Endometrial microvascular endothelial cells (primary cell): ENCODE measurements around the gene GARIN1A. TPM values are rescaled to one million over a fixed set of nuclear protein-coding genes. Genes with fewer than 3 reads are reported as not detected.
"Not testable (repeated sequence)": the region's sequence is repeated elsewhere in the genome, so short reads cannot be mapped to it uniquely, and the experiment has no call there.

Experiments
- in situ Hi-C: cut with HindIII; loops from 2 replicates; pipeline ENCODE4 v1.10.0; 2017; ENCODE audit warnings: low sequenced_read_pairs, low pct_unique_long_range_greater_than_20kb; ENCODE audit errors: inconsistent ontology term
- total RNA-seq: library from RNA; depleted of rRNA; stranded (reverse); fragments of >200 nt; gene quantifications from one replicate; pipeline ENCODE4 v1.2.3, GENCODE V29; 2015; ENCODE audit errors: inconsistent ontology term

GARIN1A gene
- total RNA-seq, 1 donor from 2014 or later = not detected

- in situ Hi-C loops = no loop called here
Measured at GRCh38 chr7:128679920-128680319, 7.8 kb downstream of the GARIN1A start.

GRCh38 chr7:128681794-128682537, 9.9 kb downstream of the GARIN1A start:
- in situ Hi-C loops = no loop called here

DNA sequence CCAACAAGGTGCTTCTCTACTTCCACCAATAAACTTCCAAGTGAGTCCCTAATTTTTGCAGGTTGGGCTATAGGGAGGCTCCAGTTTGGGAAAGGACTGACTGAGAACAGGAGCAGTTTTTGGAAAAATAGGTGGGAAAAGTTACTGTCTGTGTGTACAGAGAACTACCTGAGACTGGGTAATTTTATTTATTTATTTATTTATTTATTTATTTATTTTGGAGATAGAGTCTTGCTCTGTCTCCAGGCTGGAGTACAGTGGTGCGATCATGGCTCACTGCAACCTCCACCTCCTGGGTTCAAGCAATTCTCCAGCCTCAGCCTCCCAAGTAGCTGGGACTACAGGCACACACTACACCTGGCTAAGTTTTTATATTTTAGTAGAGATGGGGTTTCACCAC, 11.2 kb downstream of the GARIN1A start:
- in situ Hi-C loops = not testable (repeated sequence)

- in situ Hi-C loops = not testable (repeated sequence)
Measured at GRCh38 chr7:128683738-128684137, 11.6 kb downstream of the GARIN1A start.

GRCh38 chr7:128687131-128687530, 15.0 kb downstream of the GARIN1A start:
- in situ Hi-C loops = no loop called here

DNA sequence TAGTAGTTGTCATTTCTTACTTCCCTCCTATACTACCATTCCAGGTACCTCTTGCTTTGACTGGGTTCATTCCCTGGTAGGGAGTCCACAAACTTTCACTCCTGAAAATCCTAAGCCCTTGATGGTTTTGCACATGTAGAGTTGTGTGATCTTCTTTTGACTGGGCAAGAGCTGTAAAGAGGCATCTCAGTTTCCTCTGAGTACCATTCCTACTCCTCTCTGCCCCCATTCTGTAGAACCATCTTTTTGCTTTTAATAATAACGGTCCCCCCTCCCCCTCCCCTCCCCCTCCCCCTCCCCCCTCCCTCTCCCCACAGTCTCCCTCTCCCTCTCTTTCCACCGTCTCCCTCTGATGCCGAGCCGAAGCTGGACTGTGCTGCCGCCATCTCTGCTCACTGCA, 16.4 kb downstream of the GARIN1A start:
- in situ Hi-C loops = no loop called here

DNA sequence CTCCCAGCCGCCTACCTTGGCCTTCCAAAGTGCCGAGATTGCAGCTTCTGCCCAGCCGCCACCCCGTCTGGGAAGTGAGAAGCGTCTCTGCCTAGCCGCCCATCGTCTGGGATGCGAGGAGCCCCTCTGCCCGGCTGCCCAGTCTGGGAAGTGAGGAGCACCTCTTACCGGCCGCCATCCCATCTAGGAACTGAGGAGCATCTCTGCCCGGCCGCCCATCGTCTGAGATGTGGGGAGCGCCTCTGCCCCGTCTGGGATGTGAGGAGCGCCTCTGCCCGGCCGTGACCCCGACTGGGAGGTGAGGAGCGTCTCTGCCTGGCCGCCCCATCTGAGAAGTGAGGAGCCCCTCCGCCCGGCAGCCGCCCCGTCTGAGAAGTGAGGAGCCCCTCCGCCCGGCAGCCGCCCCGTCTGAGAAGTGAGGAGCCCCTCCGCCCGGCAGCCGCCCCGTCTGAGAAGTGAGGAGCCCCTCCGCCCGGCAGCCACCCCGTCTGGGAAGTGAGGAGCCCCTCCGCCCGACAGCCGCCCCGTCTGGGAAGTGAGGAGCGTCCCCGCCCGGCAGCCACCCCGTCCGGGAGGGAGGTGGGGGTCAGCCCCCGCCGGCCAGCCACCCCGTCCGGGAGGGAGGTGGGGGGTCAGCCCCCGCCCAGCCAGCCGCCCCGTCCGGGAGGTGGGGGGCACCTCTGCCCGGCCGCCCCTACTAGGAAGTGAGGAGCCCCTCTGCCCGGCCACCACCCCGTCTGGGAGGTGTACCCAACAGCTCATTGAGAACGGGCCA, 17.3 kb downstream of the GARIN1A start:
- in situ Hi-C loops = not testable (repeated sequence)

DNA sequence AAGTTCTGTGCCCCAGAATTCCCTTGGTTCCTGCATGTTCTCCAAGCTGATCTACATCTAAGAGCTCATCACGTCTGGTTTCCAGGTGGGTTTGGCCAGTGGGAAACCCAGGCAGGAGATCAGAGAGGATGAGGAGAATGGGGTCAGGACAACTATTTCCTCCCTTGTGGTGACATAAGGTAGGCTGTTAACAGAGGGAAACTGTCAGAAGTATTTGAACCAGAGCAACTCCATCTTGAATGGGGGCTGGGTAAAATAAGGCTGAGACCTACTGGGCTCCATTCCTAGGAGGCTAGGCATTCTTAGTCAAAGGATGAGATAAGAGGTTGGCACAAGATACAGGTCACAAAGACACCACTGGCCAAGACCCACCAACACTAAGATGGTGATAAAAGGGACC, 19.1 kb downstream of the GARIN1A start:
- in situ Hi-C loops = no loop called here

- in situ Hi-C loops = no loop called here
Measured at GRCh38 chr7:128692623-128693270, 20.7 kb downstream of the GARIN1A start.

DNA sequence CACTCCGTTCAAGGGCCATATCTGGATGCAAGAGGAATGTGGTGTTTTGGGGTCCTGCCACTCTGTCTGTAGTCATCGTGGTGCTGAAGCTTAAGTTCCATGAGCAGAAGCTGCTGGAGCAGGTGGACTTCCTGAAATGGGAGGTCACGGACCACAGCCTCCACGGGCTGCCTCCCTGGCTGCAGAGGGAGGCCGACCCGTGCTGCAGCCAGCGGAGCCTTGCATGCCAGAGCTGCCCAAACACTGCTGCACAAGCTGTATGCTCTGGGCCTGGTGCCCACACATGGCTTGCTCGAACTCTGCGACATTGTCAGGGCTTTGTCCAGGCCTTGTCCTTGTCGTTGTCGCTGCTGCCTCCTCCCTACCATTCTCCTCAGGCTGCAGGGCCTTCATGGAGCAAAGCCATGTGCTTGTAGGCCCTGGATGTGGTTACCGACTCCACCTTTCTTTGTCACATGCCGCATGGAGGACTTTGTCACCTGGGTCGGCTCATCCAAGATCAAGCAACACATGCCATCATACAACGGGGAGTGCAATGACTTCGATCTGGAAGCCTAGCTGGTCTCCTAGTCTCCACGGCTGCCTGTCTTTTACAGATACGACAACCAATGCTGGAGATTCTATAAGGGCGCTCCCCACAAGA, 21.4 kb downstream of the GARIN1A start:
- in situ Hi-C loops = no loop called here

DNA sequence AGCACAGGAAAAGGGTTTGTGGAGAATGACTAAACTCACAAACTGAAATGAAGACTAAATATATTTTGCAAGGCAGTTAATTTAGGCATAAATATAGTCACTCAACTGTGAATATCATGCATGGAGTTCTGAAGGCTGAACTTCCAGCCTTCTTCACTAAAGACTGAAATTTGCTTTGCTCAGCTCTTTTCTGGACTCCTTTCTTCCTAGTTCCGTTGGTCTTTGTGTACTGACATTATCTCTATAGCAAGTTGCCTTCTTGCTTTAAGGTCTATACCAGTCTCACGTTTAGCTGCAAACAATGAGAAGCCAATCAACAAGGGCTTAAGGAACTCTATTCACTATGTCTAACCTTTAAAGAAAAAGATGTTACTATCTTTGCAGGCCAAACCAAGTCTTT, 22.6 kb downstream of the GARIN1A start:
- in situ Hi-C loops = no loop called here

DNA sequence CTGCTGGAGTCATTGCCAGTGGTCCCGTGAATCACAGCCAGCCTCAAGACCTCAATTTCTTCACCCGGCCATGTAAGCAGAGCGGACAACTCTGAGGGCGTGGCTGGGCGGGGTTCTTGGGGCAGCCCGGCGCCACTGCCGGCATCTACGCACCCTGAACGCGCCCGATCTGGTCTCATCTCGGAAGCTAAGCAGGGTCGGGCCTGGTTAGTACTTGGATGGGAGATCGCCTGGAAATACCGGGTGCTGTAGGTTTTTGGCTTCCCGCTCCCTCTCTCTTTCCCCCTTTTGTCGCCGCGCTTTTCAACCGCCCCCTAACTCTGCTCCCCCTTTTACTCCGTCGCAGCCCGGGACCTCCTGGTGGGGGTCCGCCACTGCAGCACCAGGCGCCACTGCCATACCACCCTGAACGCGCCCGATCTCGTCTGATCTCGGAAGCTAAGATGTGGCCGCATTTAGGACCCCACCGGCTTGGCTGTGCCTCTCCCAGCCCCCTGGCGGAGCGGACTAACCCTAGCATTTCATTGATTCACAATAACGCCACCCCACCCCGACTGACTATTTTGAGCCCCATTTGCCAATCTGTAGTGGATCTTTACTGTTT, 25.3 kb downstream of the GARIN1A start:
- in situ Hi-C loops = no loop called here

DNA sequence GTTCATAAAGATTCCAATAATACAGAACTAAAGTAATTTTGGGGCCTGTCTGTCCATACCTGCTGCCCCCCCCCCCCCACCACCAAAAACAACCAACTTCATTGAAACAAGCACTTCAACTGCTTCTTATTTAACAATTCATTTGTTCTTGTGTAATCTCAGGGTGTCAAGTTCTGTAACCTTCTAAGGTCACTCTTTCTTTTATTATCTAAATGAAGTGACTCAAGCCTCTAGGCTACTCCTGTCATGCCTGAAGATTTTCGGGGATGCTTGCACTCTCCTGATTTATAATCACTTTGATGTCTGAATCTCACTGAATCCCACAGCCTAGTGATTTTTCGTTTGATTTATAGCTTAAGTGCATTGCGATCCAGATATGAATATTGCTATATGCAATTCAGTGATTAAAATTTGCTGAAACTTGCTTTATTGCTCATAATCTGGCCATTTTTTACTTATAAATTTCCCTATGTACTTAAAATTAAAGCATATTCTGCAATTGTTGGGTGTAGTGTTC, 27.2 kb downstream of the GARIN1A start:
- in situ Hi-C loops = no loop called here

DNA sequence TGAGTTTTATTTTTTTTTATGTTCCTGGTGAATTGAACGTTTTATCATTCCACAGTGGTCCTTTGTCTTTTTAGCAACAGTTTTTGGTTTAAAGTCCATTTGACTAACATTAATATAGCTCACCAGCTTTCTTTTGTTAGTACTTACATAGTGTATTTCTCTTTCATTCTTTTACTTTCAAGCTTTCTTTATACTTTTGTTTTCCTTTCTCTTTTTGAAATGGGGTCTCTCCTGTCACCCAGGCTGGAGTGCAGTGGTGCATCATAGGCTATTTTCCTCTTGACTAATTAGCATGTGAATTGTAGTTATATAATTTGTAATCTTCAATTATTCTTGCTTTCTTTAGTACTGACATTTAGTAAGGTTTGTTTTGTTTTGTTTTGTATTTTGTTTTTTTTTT, 27.8 kb downstream of the GARIN1A start:
- in situ Hi-C loops = no loop called here

DNA sequence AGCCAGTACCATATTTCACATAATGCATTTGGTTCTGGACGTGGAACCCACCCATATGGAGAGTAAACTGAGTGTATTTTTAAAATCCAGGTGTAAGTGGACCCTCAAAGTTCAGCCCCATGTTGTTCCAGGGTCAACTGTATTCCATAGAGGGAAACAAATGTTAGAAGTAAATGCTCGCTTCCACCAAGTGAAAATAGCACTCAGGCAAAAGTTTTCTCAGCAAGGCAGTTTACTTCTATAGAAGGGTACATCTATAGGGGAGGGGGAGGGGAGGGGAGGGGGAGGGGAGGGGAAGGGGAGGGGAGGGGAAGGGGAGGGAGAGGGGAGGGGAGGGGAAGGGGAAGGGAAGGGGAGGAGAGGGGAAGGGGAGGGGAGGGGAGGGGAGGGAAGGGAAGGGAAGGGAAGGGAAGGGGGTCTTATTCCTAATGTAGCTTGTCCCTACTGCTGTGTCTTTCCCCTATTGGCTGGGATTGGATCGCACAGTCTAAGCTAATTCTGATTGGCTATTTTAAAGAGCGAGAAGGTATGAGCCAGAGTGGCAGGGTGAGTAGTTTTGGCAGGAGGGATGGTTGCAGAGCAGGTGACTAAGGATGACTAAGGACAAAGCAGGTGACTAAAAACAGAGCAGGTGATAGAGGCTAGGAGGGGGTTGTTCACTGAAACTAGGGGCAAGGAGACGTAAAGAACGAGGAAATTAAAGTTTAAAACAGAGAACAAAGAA, 29.1 kb downstream of the GARIN1A start:
- in situ Hi-C loops = no loop called here

DNA sequence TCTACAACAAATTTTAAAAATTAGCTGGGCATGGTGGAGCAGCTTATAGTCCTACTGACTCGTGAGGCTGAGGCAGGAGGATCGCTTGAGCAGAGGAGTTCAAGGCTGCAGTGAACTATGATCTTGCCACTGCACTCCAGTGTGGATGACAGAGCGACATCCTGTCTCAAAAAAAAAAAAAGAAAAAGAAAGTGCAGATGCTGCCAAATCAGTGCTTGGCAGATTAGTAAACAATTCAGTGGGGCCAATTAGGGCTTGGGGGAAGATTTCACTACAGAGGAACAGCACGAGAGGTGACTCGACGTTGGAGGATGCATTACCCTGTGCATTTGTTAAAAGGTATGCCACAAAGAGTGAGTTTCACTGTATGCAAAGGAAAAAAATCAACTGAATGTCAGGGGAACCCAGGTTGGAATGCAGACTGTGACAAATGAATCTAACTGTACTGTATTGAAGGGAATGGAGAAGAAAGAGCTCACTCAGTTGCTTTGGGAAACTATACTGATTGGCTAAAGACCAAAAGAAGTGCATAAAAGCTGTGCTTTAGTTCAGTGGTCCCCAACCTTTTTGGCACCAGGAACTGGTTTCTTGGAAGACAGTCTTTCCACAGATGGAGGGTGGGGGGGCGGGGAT, 31.6 kb downstream of the GARIN1A start:
- in situ Hi-C loops = no loop called here

GRCh38 chr7:128705891-128706333, 33.8 kb downstream of the GARIN1A start:
- in situ Hi-C loops = no loop called here

GRCh38 chr7:128707752-128708151, 35.7 kb downstream of the GARIN1A start:
- in situ Hi-C loops = no loop called here
